H4 (cell line): ENCODE results near the gene CERT1. TPM values are rescaled to one million over a fixed set of nuclear protein-coding genes. Genes with fewer than 3 reads are reported as not detected.

Experiments
- DNase-seq: peaks from one replicate; pipeline ENCODE4 v3.0.0-alpha.2; 2015; ENCODE audit warnings: low spot score
- total RNA-seq: library from RNA; depleted of rRNA; stranded (reverse); fragments of >200 nt; shearing (Covaris generic); gene quantifications from 2 replicates; pipeline ENCODE4 v1.2.3, GENCODE V29; 2014

CERT1 gene
- total RNA-seq, 1 experiment from 2014 or later, result 12.5 TPM

DNA sequence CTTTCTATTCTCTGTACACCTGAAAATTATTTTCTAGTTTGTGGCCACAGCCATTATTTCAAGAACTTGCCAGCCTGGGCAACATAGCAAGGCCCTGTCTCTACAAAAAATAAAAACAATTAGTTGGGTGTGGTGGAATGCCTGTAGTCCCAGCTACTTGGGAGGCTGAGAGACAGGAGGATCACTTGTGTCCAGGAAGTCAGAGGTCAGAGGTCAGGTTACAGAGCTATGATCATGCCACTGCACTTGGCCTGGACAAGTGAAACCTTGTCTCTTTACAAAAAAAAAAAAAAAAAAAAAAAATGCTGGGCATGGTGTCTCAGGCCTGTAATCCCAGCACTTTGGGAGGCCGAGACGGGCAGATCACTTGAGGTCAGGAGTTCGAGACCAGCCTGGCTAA is 116.2 kb downstream of the CERT1 start:
- DNase-seq, result no peak

DNA sequence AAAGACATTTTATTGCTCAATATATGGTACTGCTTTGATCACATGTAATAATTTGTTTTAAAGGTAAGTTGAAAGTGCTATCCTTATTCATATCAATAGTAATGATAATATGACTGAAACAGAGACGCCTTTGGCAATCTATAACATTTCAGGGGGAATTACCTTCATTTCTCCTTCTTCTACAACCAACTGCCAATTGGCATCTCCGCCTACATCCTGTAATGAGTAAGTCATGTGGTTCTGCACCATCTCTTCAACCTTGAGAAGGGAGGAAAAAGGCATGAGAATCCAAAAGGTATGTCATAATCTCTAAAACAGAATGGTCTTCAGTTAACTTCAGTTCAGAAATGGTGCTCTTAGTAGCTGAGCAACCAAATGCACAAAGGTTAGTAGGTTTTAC is 122.0 kb downstream of the CERT1 start:
- no peak for DNase-seq

DNA sequence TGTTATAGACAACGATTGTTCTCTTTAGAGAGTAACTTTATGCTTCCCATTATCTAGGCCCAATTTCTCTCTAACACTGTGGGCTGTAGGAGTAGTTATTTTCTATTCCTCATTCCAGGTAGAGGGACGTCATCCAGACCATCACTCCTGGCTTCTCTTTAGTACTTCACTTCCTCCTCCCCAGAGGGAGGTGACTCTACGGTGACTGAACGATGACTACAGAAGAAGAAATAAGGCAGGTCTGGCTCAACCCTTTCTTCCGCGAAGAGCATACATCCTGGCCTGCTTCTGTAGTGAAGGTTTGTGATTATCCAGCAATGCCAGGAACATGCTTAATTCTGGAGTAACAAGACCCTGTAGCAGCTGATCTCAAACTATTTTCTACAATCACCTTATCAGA is 123.6 kb downstream of the CERT1 start:
- DNase-seq, result no peak

DNA sequence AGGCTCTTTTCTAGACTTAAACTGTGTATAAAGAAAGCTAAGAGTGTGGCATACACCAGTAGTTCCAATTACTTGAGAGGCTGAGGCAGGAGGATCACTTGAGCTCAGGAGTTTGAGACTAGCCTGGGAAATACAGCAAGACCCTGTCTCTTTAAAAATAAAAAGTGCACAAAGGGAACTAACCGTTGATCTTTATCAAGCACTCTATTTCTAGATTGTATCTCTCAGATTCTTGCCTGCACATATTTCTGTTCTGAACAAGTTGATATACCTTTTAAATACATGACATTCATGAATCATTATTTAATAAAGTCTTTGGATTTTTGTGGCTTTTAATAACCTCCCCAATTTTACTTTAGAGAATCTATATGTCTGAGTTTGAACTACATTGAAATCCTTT is 127.2 kb downstream of the CERT1 start:
- DNase-seq, result no peak

DNA sequence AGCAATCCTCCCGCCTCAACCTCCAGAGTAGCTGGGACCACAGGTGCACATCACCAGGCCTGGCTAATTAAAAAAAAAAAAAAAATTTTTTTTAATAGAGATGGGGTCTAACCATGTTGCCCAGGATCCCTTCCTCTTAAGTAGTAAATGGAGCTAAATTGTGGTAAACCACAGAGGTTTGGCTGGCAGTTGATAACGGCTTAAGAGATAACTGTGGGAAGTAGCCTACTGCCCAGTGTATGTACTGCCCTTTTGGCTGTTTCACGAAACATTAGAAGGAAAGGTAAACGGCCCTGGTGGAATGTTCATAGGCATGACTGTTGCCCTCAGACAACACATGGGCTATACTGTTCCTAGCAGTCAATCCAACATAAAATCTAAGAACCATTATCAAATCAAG is 130.0 kb downstream of the CERT1 start:
- DNase-seq, result no peak

DNA sequence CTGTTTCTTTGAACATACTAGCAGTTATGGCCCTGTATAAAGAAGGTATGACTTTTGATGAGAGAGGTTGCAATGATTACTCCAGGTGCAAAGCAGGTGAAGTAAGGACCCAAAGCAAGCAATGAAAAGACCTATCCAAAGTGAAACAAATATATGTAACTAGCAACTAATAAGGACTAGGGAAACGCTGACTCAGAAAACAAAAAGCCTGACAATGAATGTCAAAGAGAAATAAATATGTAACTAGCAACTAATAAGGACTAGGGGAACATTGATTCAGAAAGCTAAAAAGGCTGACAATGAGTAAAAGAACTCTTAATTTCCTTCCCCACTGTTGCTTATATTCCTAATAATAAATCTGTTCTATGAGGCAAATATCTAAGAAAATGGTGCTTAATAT is 131.3 kb downstream of the CERT1 start:
- DNase-seq, result no peak

DNA sequence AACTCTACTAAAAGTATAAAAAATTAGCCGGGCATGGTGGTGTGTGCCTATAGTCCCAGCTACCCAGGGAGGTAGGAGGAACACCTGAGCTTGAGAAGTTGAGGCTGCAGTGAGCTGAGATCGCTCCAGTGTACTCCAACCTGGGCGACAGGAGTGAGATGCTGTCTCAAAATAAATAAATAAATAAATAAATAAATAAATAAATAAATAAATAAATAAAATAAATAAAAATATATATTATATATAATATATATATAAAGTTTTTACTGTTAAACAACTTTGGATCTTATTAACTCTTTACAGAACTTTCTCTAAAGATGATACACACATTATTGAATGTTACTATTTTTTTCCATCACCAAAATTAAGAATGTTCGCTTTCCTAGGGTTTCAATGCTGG is 136.0 kb downstream of the CERT1 start:
- DNase-seq, result no peak

DNA sequence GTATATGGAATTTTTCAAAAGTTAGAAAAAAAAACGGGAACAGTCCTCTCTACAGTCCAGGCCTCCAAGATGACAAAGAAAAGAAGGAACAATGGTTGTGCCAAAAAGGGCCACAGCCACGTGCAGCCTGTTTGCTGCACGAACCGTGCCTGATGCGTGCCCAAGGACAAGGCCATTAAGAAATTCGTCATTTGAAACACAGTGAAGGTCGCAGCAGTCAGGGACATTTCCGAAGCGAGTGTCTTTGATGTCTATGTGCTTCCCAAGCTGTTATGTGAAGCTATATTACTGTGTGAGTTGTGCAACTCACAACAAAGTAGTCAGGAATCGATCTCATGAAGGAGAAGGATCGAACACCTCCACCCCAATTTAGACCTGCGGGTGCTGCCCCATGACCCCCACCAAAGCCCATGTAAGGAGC is 137.0 kb downstream of the CERT1 start:
- DNase-seq, result no peak

DNA sequence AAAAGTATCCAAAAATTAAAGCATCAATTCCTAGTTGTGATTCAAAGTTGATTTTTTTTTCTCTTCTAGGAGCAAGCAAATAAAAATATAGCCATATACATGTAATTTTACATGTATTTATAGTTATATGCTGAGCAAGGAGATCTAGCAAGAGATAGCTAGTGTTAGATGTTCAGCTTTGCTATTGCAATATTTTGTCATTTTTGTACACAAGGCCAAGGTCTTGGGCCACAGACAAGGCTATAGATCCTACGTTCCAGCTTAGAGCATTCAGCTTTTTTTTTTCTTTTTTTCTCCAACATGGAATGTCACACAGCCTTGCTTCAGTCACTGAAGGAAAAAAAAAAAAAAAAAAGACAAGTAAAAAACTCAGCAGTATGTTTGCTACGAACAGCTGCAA is 137.6 kb downstream of the CERT1 start:
- DNase-seq, result no peak

DNA sequence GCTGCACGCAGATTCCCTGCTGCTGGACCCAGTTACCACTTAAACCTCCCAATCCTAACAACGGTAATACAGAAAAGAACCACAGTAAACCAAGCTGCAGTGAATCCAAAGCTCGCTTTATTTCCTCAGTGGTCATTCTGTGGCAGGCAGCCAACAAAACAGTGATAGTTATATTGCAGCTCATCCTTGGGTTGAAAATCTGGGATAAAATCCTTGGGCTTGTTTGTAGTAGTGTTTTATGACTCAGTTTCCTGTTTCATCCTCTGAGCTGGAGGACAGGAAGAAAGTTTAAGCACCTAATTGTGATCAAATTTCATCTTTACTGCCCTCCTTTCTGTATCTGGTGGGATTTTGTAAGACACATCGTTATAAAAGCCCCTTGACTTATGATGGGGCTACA is 143.0 kb downstream of the CERT1 start:
- no peak for DNase-seq

DNA sequence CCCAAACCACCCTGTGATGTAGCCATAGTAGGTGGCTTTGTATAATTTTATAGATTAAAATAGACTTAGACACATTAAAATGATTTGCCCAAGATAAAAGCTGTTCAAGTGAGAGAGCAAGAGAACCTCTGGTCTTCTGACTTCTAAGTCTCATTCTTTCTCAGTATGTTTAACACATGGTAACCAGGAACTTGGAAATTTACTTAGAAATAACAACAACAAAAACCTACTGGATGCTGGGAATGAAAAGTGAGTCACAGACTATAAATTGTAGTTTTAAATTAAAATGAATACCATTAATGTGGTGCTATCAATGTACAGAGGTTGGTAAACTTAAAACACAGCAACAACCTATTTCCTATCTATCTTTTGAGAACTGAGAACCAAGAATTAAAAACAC is 144.0 kb downstream of the CERT1 start:
- no peak for DNase-seq

DNA sequence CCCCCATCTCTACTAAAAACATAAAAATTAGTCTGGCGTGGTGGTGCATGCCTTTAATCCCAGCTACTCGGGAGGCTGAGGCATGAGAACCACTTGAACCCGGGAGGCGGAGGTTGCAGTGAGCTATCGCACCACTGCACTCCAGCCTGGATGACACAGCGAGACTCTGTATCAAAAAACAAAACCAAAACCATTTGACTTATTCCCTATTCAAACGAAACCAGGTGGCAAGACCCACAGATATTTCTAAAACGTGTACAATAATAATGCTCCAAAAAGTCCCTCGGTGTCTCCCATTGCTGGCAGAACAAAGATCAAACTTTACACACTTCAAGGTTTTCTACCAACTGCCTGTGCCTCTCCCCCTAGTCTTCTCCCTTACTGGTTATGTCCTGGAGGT is 144.6 kb downstream of the CERT1 start:
- DNase-seq, result no peak

DNA sequence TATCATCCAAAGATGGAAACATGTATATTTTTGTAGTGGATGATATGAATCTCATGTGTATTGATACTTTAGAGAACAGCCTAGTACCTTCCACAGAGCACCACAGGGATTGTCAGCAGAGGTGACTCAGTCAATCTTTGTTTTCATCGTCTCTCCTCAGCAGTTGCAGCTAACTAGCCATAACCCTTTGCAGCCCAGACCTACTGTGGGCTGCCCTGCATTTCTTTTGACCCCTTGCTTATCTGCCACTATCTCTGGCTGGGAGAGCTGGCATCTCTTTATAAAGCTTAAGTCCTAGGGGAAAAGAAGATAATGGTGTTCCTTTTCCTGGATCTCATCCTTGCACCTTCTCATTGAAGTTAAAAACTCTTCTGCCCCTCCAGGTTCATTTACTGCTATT is 145.7 kb downstream of the CERT1 start:
- no peak for DNase-seq

DNA sequence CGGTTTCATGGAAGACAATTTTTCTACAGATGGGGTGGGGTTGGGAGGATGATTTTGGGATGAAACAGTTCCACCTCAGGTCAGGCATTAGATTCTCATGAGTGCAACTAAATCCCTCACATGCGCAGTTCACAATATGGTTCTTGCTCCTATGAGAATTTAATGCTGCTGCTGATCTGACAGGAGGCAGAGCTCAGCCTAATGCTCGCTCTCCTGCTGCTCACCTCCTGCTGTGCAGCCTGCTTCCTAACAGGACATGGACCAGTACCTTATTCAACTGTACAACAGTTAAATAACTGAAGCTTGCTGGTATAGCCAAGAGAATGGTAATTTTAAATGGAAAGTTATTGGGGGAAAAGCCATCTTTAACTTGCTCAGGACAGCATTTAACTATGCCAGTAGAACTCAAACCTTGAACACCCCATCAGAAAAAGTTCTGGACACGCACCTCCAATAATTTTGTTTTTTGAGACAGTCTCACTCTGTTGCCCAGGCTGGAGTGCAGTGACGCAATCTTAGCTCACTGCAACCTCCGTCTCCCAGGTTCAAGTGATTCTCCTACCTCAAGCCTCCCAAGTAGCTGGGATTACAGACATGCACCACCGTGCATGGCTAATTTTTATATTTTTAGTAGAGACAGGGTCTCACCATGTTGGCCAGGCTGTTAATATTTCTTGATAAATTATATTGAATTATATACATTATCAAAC is 146.7 kb downstream of the CERT1 start:
- DNase-seq, result no peak

DNA sequence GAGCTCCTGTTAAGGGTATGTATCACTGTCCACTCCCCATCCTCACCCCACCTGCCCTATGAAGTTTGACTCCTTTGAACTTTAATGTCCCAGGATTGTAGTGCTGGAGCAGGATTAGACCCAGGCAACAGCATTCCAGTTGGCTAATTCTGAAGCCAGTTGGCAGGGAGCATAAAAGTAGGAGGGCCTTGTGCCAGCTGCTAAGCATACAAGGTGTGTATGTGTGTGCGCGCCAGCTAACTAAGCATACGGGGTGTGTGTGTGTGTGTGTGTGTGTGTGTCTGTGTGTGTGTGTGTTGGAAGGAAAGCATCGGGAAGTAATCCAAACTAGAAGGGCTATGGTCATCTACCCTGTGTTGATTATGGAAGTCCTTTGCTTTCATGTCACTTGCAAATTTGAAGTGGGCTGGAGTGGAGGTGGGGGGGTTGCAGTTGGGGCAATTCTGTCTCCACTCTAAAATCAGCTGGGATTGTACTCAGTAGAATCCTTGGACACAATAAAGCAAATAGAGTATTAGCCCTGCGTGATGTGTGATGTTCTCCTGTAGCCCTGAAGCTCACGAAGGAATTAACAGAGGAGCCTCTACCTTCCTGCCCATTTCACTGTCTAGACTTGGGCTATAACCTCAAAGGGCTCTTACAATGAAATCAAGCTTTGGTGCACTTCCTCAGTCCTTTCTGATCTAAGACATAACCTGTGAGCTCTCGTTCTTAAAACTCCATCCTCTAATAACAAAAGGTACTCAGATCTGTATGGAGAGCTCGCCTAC is 147.5 kb downstream of the CERT1 start:
- peak; percentile 8 for DNase-seq

DNA sequence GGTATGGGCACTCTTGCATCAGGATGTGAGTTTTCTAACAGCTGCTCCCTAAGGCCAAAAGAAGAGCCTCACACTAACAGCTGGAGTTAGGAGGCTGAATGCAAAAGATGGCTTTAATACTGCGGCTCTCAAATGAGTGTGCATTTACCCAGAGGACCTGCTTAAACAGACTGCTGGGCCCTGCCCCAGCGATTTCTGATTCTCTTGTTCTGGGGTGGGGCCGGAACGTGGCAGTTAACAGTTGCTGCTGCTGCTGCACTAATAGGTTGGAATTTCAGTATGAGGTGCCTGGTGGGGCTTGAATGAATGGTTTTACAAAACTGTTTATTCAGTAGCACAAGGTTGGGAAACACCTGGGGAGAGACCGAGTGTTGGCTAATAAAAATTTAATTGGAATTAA is 148.3 kb downstream of the CERT1 start:
- no peak for DNase-seq

DNA sequence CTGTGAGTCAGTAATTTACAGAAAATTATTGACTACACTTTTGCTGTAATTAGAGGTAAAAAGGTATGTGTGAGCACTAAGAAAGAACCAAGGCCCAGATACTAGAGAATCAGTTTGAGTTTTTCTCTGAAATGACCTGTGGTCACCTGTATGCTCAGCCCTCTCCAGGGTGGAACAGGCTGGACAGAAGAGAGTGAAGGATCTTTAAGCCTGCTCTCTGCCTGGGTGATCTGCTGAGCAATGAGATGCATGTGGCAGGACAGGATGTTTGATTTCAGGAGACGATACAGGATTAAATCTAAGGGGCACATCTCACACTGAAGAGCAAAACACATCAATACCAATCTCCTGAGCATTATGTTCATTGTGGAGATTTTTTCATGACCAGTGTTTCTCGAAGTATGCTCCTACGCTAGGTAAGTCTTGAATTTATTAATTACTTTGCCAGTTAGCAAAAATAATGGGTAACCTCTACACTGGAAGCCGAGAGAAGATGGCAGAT is 148.9 kb downstream of the CERT1 start:
- DNase-seq, result no peak

DNA sequence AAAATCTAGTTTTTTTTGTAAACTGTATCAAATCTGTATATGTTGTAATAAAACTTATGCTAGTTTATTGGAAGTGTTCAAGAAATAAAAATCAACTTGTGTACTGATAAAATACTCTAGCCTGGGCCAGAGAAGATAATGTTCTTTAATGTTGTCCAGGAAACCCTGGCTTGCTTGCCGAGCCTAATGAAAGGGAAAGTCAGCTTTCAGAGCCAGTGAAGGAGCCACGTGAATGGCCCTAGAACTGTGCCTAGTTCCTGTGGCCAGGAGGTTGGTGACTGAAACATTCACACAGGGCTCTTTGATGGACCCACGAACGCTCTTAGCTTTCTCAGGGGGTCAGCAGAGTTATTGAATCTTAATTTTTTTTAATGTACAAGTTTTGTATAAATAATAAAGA is 150.1 kb downstream of the CERT1 start:
- DNase-seq, result no peak

DNA sequence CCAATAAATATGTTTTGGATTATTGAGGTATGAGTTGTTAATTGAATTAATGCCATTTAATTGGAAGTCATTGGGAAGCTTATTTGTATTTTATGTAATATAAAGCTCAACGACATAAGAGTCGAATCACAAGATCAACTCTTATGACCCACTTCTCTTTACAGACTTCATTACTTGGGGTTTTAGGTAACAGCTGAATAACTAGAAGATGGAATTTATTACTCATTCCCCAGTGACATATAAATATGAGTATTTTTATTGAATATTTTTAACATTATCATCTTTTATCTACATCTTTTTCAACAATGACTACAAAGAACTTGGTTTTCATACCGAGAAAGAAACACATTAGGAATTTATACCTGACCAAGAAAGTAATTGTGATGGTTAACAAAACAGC is 153.3 kb downstream of the CERT1 start:
- DNase-seq, result no peak

DNA sequence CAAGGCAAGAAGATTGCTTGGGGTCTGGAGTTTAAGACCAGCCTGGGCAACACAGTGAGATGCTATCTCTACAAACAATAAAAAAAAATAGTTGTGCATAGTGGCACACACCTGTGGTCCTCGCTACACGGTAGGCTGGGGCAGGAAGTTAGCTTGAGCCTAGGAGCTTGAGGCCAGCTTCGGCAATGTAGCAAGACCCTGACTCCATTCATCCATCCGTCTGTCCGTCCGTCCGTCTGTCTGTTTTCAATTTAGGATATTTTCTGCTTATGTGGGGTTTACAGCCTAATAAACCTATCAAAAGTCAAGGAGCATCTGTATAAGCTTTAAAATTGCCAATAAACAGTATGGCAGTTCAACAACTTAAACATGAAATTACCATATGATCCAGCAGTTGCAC is 154.7 kb downstream of the CERT1 start:
- DNase-seq, result no peak

DNA sequence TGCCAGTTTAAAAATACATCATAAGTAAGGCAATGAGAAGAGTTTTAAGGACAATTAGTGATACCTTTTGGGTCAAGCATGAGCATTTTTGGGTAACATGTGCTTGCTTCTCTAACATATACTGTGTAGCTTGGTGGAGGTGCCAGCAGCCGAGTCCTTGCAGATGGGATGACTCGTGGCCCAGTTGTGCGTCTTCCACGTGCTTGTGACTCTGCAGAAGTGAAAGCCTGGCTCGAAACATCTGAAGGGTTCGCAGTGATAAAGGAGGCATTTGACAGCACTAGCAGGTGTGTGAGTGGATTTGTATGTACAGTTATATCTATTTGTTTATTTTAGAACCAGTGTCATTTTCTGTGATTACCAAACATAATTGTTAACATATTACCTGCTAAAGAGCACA is 156.2 kb downstream of the CERT1 start:
- no peak for DNase-seq

DNA sequence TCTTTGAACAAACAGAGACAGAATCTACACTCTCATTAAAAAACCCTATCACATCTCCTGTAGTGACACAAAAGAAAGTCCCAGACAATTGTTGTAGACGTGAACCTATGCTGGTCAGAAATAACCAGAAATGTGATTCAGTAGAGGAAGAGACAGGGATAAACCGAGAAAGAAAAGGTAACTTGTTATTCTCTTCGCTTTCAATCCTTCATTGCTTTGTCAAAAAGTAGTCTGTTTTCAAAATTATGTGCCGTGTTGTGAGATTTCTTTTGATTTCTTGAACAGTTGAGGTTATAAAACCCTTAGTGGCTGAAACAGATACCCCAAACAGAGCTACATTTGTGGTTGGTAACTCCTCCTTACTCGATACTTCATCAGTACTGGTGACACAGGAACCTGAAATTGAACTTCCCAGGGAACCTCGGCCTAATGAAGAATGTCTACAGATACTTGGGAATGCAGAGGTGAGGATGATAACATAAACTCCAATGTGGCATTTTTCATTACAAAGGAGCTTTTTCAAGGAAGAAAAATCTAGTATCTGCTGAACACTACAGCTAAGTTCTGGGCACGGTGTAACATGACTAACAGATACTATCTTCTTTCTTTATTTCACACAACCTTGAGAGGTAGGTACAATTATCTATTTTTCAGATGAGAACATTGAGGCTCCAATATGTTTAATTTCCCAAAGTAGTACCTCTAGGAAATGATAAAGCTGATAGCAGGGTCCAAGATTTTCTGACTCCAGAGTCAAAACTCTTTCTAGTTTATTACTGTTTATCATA is 160.1 kb downstream of the CERT1 start:
- no peak for DNase-seq

DNA sequence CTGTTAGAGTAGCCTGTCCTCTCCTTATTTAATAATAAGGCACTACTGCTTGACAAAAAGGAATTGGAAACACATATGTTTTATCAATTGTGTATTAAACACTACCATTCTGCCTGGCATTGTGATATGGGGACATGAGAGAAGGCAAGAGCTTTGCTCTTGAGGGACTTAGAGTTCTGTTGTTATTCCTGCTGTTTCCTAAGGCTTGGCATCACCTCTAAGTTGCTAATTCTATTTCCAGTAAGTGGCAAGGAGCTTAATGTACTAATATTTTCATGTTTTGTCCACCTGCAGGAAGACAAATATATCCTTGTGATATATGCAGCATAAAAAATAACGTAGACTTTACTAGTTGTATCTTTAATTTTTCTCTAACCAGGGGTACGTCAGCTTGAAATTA is 161.8 kb downstream of the CERT1 start:
- DNase-seq, result no peak
